GM18951 (cell line): Measurements from ENCODE around the gene IGF1R.

Experiments used
- POLR2A ChIP-seq: IDR thresholded peaks from 4 replicates; pipeline ENCODE4 v1.6.1; 2011; ENCODE audit warnings: mild to moderate bottlenecking; ENCODE audit not compliant: insufficient read length, insufficient read depth; ENCODE audit errors: extremely low read depth
- in situ Hi-C: fragments of 300-500 bp; cut with MboI; formaldehyde crosslinking; loops from one replicate; pipeline ENCODE4 v1.12.0; 2022; ENCODE audit warnings: low sequenced_read_pairs, mixed read lengths, inconsistent platforms; ENCODE audit not compliant: unreplicated experiment

The IGF1R gene

GRCh38 chr15:98720577-98721565 lies 72.5 kb downstream of the IGF1R start:
- TF ChIP-seq POLR2A, result no peak
- in situ Hi-C loops, result no loop called here

GRCh38 chr15:98722209-98722608 lies 73.9 kb downstream of the IGF1R start:
- no peak for TF ChIP-seq POLR2A
- in situ Hi-C loops, result no loop called here

- TF ChIP-seq POLR2A, result no peak
- in situ Hi-C loops, result no loop called here
These were observed 74.3 kb downstream of the IGF1R start for GRCh38 chr15:98722645-98723044.

- no peak for TF ChIP-seq POLR2A
- in situ Hi-C loops, result no loop called here
These were observed 74.9 kb downstream of the IGF1R start for GRCh38 chr15:98723195-98723594.

GRCh38 chr15:98724048-98724447 lies 75.7 kb downstream of the IGF1R start:
- in situ Hi-C loops, result no loop called here
- TF ChIP-seq POLR2A, result no peak

GRCh38 chr15:98724494-98724893 lies 76.2 kb downstream of the IGF1R start:
- in situ Hi-C loops, result no loop called here
- no peak for TF ChIP-seq POLR2A

GRCh38 chr15:98725874-98726273 lies 77.5 kb downstream of the IGF1R start:
- no peak for TF ChIP-seq POLR2A
- in situ Hi-C loops, result no loop called here

GRCh38 chr15:98727115-98728040 lies 79.0 kb downstream of the IGF1R start:
- TF ChIP-seq POLR2A, result no peak
- in situ Hi-C loops, result no loop called here

GRCh38 chr15:98728082-98728810 lies 79.9 kb downstream of the IGF1R start:
- in situ Hi-C loops, result no loop called here
- TF ChIP-seq POLR2A, result no peak

GRCh38 chr15:98728811-98729160 lies 80.4 kb downstream of the IGF1R start:
- in situ Hi-C loops, result no loop called here
- TF ChIP-seq POLR2A, result no peak

- no peak for TF ChIP-seq POLR2A
- in situ Hi-C loops, result no loop called here
These were observed 81.2 kb downstream of the IGF1R start for GRCh38 chr15:98729446-98730042.

GRCh38 chr15:98730860-98731711 lies 82.7 kb downstream of the IGF1R start:
- in situ Hi-C loops, result no loop called here
- no peak for TF ChIP-seq POLR2A
